AG10803 (cell line): Measurements from ENCODE around the gene NAPA.
A peak's percentile ranks its signal among the peaks of the same experiment; 100 is the strongest.

Experiments used
- DNase-seq: peaks from one replicate; pipeline ENCODE4 v3.0.0; 2010; ENCODE audit warnings: low read depth
- H3K4me3 ChIP-seq: 2 replicates; pipeline ENCODE4 v1.5.1; 2011; ENCODE audit warnings: mild to moderate bottlenecking, low read length, control low read depth
- TF ChIP-seq, protein P1 (sequence below): conservative IDR thresholded peaks from 2 replicates; pipeline ENCODE4 v1.5.1; 2011; ENCODE audit warnings: mild to moderate bottlenecking, low read length, control low read depth, inconsistent platforms

The NAPA gene

DNA sequence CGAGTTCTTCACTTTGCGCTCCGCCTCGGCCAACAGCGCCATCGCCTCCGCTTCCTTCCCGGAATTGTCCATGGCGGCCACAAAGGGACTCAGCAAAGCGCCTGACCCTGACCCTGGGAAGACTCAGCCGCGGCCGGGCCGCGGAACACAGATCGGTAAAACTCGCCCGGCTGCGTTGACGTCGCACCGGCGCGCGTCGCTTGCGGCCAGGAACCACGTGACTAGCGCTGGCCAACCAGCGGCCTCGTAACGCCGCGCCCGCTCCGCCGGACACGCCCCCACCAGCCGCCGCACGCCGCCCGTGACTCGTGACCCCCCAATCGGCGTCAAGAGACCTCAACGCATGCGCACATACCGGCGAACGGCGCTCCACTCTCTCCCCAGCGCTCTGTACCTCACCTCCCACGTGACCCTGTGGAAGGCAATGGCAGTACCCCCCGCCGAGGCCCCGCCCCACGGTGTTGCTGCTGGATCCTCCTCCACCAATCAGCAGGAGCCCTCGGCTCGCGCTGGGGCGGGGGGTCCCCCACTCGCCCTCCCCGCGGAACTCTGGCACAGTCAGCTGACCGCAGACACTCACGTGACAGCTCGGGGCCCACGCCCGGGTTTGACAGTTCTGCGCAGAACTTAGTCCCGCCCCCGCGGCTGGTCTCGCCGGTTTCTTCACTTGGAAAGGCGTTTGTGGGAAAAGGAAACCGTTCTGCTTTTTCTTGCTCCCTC lies at the start of gene NAPA:
TSS of gene NAPA (minus strand) at position 195 of the 720 bp plus-strand sequence. CDS start at position 72, 123 bp downstream.
- TF ChIP-seq, protein P1, sequence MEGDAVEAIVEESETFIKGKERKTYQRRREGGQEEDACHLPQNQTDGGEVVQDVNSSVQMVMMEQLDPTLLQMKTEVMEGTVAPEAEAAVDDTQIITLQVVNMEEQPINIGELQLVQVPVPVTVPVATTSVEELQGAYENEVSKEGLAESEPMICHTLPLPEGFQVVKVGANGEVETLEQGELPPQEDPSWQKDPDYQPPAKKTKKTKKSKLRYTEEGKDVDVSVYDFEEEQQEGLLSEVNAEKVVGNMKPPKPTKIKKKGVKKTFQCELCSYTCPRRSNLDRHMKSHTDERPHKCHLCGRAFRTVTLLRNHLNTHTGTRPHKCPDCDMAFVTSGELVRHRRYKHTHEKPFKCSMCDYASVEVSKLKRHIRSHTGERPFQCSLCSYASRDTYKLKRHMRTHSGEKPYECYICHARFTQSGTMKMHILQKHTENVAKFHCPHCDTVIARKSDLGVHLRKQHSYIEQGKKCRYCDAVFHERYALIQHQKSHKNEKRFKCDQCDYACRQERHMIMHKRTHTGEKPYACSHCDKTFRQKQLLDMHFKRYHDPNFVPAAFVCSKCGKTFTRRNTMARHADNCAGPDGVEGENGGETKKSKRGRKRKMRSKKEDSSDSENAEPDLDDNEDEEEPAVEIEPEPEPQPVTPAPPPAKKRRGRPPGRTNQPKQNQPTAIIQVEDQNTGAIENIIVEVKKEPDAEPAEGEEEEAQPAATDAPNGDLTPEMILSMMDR, result no peak
- peak; percentile 100 for DNase-seq
- H3K4me3 ChIP-seq, result peak within 1 kb of the TSS; percentile 99

DNA sequence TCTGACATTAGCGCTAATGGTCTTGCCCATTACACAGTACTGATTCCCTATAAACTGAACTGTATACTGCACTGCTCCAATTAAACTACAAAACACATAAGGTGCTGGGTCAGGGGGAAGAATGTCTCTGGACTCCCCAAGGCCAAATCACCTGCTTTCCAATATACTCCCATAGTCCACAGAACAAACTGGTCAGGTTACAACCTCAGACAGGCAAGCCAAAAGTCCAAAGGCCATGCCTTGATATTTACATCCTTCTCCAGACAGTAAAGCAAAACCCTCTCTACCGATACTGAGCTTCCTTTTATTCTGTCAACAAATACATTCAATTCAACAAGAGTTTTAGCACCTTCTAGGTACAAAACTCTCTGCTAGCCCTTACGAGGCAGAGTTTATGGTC lies 49.2 kb upstream of the NAPA start:
- TF ChIP-seq, protein P1, result no peak
- DNase-seq, result no peak
- no peak overlapping the region for H3K4me3 ChIP-seq

DNA sequence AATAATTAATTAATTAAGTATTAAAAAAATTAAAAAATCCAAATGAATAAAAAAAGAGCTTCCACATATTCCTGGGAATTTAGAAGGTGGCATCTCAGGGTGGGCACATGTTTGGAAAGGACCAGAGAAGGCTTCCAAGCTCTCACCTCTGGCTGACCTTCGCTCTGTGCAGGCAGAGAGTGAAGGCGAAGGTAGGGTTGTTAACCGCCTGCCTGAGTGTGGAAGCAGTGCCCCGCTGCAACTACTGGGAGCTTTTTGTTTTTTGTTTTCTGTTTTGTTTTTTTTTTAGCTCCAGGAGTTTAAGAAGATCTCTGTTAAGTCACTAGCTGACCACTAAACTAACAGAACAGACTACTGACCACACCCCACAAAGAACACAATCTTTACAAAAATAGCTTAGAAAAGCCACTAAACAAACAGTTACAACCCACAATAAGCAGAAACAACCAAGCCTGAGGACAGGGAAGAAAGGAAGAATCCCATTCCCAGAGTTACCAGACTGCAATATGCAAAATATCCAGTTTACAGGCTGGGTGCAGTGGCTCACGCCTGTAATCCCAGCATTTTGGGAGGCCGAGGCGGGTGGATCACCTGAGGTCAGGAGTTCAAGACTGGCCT lies 46.7 kb upstream of the NAPA start:
- TF ChIP-seq, protein P1, result no peak
- no peak overlapping the region for H3K4me3 ChIP-seq
- no peak for DNase-seq

DNA sequence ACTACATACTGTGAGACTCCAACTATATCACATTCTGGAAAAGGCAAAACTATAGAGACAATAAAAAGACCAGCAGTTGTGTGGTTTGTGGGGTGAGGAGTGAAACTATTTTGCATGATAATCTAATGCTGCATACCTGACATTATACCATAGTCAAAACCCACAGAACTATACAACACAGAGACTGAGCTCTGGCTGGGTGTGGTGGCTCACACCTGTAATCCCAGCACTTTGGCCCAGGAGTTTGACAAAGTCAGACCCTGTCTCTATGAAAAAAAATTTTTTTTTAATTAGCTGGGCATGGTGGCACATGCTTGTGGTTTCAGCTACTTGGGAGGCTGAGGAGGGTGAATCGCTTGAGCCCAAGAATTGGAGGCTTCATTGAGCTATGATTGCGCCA lies 46.1 kb upstream of the NAPA start:
- H3K4me3 ChIP-seq, result no peak overlapping the region
- DNase-seq, result no peak
- TF ChIP-seq, protein P1, result no peak

DNA sequence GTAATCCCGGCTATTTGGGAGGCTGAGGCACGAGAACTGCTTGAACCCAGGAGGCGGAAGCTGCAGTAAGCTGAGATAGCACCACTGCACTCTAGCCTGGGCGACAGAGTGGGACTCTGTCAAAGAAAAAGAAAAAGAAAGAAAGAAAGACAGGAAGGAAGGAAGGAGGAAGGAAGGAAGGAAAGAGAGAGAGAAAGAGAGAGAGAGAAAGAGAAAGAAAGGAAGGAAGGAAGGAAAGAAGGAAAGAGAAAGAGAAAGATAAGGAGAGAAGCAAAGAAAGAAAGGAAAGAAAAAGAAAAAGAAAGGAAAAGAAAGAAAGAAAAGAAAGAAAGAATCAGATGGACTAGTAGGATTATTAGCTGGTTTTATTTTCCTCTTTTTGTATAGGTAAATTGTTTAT lies 35.3 kb upstream of the NAPA start:
- no peak overlapping the region for H3K4me3 ChIP-seq
- no peak for DNase-seq
- TF ChIP-seq, protein P1, result no peak

DNA sequence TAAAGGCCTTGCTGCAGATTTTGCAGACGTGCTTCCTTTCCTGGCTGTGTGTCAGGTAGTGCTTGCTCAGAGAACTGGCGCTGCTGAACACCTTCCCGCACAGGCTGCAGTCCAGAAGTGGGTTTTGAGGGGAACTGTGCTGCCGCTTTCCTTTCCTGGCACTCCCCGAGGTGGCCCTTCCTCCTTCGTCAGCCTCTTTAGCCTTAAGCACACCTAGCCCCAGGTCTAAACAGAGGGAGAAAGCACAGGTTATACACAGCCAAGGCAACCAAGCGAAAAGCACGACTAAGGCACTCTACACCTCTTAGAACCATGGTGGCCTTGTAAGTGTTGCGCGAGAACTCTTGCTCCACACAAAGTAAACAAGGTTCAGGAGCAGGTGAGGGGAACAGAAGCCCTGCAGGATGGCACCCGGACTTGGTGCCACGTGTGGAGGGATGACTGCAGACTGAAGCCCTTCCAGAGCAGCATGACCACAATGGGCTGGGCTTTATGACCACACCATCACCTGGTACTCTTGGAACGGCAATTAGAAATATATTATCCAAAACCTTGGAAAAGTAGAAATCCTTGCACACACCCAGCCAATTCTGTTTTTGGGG lies 34.5 kb upstream of the NAPA start:
- TF ChIP-seq, protein P1, result no peak
- no peak overlapping the region for H3K4me3 ChIP-seq
- no peak for DNase-seq

DNA sequence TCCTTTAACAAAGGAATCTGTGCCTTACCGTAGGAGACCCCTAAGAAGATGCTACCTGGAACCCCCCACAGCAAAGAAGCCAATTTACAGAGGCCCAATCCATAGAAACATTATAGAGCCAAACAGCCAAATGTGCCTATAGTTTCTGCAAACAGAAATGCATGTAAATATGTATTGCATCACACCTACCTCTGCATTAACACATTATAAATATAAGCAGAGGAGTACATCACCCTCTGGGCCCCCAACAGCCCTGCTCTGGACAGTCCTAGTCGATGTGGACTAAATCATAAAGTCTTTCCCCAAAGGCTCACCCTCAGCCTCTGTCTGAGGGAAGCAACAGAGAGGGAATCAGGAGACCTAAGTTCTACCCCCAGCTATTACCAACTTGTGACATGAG lies 32.3 kb upstream of the NAPA start:
- no peak overlapping the region for H3K4me3 ChIP-seq
- TF ChIP-seq, protein P1, result no peak
- DNase-seq, result no peak
